A673 (cell line): Measurements from ENCODE around the gene MAP2K5.

Source experiments
- CTCF ChIP-seq: fragments of 300-800, 200-600 bp; sonication (generic); conservative IDR thresholded peaks from 2 replicates; pipeline ENCODE4 v1.5.1; 2017; ENCODE audit warnings: low read depth, mild to moderate bottlenecking, antibody characterized with exemption, low read length, moderate library complexity, mixed read lengths
- EZH2 ChIP-seq: fragments of 200-600 bp; sonication (generic); IDR thresholded peaks from 2 replicates; pipeline ENCODE4 v1.6.1; 2017; ENCODE audit warnings: borderline replicate concordance, low read depth, mild to moderate bottlenecking, mixed read lengths, antibody characterized with exemption, low read length; ENCODE audit not compliant: poor library complexity, severe bottlenecking

DNA sequence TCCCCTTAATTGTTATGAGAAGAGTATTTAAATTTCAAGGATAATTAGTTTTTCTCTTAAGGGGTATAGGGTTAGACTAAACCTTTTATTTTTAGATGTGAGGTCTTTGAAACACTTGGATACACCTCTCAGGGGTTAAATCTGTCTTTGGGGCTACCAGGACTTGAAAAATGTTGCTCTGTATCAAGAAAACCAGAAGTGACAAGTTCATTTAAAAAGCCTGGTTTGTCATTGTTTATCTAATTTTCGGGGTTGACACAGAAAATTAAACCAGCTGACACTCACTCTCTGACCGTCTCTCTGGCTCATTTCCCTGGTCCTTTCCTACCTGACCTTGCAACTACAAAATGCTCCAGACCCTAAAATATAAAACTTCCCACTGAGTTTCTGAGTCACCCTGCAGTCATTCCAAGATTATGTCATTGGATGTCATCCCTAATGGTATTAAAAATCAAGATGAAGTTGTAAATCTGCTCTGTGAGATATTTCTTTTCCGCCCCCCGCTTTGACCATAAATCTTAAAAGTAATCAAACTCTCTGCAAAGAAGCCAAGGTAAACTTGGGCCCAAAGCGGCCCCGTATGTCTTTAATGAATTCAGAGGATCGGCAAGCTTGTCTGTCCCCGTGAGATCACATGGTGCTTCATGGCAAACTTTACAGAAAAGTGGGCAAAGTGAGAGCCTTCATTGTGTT, 249.9 kb downstream of the MAP2K5 start:
- TF ChIP-seq CTCF = no peak
- no peak for TF ChIP-seq EZH2
